GM21737 (cell line): ENCODE data around the gene VSX2.

Experiments
- ATAC-seq: cut with Tn5 transposase; IDR thresholded peaks from one replicate; pipeline ENCODE4 v1.9.1; 2021; ENCODE audit warnings: mild to moderate bottlenecking, moderate library complexity; ENCODE audit not compliant: unreplicated experiment

VSX2 gene

DNA sequence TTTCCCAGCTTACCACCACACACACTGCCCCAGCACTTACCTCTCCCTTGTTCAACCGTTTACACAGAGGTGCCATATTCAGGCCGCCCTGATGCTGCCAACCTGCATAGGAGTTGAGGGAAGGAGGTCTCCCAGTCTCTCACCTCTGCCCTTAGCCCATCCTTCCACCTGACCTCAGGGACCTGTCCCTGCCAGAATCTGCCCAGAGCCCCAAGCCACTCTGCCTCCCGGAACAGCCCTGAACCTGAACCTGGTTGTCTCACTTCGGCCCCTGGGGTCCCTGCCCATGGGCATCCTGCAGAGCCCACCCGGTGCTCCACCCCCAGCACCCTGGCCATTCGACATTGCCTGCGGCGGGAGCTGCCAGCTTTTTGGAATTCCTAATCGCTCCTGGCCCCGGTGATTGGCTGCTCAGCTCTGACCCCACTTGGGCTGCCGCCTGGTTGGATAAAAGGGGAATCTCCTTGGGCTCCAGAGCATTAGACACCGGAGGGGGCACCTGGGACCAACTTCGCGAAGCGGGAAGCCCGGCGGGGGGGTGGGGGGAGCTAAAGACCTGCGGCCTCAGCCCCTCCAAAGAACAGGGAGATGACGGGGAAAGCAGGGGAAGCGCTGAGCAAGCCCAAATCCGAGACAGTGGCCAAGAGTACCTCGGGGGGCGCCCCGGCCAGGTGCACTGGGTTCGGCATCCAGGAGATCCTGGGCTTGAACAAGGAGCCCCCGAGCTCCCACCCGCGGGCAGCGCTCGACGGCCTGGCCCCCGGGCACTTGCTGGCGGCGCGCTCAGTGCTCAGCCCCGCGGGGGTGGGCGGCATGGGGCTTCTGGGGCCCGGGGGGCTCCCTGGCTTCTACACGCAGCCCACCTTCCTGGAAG, at the start of gene VSX2:
Gene VSX2, plus strand, starts transcription at position 476 of the 874 bp plus-strand sequence. Its CDS starts 113 bp downstream, at position 589.
- ATAC-seq, result no peak

DNA sequence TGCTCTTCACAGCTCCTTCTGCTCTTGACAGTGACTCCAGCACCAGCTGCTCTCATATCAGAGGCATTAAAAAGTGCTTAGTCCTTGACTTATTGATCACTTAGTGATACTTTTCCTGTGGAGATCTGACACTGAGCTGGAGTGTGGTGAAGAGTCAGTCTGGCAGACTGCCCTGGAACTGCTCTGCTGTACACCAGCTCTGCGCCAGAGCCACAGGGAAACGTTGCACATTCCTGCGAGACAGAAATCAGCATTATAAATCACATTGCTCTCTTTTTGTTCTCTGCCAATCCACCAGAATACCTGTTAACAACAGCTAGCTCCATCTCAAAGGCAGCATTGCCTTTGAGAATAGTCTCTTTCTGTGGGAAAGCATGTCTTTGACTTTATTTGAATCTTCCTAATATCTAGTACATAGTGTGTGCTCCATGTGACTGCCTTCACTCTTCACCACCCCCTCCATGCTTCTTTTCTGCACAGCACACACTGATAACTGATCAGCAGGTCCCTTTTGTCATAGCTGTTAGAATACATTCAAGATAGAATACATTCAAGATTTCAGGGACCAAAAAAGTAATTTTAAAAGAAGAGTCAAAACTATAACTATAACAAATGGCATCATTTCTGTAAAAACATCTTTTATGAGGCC, 48.2 kb upstream of the VSX2 start:
- no peak for ATAC-seq

DNA sequence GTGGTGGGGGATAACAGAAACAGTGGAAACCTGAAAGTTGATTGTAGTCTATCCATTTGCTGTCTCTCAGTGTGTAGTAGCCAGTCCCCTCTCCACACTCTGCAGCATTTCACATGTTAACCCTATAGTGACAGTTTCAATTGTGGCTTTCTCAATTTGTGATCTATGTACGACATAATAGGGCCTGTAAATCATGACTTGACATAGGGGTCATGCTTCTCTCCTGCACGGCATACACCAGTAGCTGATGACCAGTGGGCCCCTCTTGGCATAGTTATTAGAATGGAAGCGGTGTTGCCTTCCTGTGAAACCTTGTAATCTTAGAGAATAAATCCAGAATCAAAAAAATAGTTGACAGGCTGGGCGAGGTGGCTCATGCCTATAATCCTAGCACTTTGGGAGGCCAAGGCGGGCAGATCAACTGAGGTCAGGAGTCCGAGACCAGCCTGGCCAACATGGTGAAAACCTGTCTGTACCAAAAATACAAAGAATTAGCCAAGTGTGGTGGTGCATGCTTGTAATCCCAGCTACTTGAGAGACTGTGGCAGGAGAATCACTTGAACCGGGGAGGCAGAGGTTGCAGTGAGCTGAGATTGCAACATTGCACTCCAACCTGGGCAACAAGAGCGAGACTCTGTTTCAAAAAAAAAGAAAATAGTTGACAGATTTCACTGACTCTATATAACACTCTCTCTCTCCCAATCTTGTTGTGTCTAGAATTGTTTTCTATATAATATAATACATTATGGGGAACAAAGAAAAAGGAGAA, 44.6 kb upstream of the VSX2 start:
- no peak for ATAC-seq

GRCh38 chr14:74195623-74196022, 43.6 kb upstream of the VSX2 start:
- no peak for ATAC-seq

DNA sequence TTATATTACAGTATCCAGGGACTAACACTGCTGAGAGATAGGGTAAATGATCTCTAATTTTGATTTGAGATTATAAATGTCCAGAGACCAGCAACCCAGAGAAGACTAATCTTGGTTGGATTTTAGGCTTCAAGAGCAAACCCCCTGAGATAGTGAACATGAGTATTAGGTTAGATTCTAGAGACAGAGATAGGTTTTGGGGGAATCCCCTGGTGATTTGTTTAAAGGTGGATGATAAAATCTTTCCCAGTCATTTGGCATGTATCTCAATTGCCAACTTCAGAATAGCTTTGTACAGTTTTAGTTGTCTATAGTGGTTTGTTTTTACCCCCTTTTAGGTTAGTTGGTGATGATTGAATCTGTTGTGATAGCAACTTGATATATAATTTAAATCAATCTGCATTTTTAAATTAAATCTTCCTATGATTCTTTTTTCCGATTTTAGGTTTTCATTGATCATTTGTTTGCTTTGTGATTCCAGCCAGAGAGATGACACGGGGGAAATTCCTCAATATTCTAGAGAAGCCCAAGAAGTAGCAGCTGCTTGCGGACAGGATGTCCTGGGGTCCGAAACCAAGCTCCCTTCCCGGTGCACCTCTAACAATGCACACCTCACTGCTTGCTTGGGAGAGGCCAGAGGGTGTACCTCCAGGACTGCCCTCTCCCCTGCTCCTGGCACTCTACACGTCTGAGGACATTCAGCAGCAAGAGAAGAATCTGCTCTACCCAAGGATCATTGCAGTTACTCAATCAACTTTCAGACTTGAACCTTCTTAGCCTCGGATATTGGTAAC, 40.6 kb upstream of the VSX2 start:
- no peak for ATAC-seq

DNA sequence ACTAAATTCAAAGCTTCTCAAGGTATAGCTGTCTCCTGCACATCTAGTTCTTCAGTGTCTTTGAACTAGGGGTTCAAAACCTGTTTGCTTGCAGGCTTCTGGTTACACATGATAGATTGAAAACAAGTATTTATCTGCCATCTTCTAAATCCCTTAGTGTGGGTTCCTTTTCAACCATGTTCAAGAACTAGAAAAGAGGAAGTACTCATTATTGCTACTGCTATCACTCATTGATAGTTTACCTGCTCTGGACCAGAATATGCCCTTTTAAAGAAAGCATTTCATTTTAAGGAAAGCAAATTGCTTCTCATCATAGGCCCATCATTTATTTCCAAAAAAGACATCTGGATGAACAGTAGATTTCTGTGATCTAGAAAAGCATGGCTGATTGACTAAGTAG, 37.1 kb upstream of the VSX2 start:
- no peak for ATAC-seq

- no peak for ATAC-seq
These were observed 35.6 kb upstream of the VSX2 start for GRCh38 chr14:74203639-74204038.

- ATAC-seq, result no peak
These were observed 34.8 kb upstream of the VSX2 start for GRCh38 chr14:74204491-74204890.

DNA sequence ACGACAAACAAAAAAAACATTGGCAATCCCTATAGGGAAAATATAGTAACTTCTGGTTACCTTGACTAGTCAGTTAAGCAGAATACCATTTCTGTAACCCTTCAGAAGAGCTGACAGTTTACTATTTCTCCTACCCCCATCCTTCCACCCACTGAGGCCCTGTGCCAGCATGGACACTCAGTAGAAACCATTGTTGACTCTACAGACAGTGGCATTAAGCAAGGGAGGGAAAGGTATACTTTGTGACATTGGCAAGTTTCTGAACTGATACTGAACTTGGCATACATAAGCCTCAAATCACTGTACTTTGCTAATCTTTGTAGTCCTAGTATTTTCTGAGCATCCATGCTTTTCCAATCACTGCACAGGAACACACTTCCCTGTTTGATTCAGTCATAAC, 33.4 kb upstream of the VSX2 start:
- ATAC-seq, result no peak

GRCh38 chr14:74207943-74208342, 31.3 kb upstream of the VSX2 start:
- ATAC-seq, result no peak

- no peak for ATAC-seq
These were observed 30.6 kb upstream of the VSX2 start for GRCh38 chr14:74208642-74209041.

DNA sequence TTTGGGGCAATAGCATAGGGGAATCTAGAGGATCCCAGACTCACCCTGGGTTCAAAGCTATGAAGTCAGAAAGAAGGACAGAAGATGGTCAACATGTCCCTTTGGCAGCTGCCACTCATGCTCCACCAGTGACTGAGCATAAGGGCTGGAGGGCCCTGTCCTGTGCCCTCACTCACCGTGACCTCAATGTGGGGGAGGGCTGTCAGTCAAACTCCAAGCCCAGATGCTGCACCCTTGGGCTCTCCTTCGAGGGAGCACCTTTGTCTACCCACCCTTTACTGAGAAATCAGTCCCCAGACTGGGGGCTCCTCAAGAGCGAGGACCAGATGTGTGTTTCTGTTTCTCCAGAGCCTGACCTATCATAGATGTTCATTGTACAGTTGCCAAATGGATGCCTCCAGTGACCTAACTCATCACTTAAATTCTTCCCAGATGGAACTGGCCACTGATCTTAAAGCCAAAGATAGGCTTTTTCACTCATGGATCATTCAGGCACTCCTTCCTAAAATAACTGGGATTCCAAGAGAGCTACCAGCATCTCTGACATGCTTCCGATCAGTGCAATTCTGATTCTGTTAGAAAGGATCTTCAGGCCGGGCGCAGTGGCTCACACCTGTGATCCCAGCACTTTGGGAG, 27.2 kb upstream of the VSX2 start:
- no peak for ATAC-seq

DNA sequence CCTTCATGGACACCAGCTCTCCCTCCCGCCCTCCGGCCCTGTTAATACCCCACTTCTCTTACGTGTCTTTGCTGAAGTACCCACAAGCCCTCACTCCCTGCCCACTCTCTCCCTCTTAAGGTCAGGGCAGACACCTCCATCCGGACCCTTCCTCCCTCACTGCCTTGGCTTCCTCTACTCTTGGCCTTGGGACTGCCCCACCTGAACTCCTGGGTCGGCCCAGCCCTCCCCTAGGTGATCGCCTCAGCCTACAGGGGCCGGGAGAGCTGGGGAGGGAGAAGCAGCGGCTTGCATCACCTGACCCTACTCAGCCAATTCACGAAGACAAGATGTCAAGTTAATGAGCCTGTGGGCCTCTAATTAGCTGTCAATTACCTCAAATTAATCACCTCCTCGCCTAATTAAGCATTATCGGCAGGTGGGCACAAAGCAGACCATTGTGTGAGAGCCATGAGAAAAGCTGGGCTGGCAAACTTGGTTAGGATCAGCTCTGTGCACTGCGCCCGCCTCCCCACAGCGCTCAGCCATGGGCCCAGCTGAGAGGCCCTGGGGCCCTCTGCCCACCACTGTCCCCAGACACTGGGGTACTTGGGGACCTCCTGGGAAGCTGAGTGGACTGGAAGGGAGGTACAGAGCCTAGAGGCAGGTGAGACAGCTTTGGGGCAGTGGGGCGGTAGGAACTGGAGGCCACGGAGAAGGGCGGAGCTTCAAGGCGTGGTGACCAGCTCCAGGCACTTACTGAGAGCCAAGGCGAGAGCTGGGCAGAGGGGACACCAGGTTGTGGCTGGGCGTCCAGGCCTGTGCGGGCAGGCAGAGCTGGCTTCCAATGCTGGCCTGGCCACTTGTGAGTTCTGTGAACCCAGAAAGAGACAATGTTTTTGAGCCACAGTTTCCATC, 25.1 kb upstream of the VSX2 start:
- ATAC-seq, result no peak

DNA sequence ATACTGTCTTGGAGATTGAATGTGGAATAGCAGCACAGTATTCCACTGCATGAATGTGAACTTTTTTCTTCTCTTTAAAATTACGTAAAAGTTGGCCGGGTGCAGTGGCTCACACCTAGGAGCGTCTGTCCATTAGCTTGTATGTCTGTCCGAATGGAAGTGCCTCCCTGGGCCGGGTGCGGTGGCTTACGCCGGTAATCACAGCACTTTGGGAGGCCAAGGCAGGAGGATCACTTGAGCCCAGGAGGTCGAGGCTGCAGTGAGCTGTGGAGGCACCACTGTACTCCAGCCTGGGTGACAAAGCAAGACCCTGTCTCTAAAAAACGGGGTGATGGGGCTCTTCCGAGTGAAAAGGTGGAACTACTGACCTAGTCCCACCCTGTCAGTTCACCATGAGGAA, 22.6 kb upstream of the VSX2 start:
- ATAC-seq, result no peak

GRCh38 chr14:74217672-74218448, 21.4 kb upstream of the VSX2 start:
- ATAC-seq, result no peak

DNA sequence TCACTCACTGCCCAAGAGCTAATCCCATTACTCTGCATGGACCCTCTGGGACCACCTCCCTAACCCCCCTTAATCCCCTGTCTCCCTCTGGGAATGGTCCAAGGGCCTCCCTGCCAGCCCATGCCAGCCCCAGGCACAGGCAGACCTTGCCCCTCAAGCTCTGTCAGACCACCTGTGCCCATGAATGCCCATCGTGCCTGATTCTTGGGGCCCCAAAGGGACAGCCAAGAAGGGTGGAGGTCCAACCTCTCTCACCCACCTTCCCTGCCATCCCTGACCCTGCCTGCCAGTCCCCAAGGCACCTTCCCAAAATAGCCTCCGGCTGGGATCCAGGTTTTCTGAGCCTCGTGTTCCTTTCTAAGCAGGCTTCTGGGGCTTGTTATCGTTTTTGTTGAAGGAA, 20.8 kb upstream of the VSX2 start:
- ATAC-seq, result no peak

GRCh38 chr14:74219277-74220205, 19.7 kb upstream of the VSX2 start:
- ATAC-seq, result no peak

DNA sequence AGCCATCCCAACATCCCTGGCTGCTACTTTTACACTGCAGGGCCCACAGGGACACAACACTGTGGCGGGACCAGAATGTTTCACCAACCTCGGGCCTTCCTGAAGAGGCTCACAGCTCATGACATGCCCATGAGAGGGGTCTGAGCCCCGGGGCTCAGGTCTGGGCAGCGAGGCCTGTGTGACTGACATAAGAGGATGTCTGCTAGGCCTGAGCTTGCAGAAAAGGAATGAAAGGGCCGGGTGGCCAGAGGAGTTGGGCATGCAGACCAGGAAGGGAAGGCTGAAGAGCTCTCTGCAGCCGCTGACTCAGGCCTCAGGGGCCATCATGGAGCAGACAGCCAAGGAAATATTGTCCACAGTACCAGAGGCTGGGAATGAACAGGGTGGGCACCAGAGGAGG, 18.3 kb upstream of the VSX2 start:
- ATAC-seq, result no peak
